Activated CD4-positive, alpha-beta T cell treated with anti-CD3 and anti-CD28 coated beads, Interleukin-2, amount 50 U/mL, for 4 hours (primary cell): ENCODE measurements around the gene PCDH1.
"Not testable (repeated sequence)": the region's sequence is repeated elsewhere in the genome, so short reads cannot be mapped to it uniquely, and the experiment has no call there.

Source experiments
- DNase-seq, 2 experiments: peaks; one replicate each; pipeline ENCODE4 v3.0.0-alpha.2; 2020

Gene PCDH1

DNA sequence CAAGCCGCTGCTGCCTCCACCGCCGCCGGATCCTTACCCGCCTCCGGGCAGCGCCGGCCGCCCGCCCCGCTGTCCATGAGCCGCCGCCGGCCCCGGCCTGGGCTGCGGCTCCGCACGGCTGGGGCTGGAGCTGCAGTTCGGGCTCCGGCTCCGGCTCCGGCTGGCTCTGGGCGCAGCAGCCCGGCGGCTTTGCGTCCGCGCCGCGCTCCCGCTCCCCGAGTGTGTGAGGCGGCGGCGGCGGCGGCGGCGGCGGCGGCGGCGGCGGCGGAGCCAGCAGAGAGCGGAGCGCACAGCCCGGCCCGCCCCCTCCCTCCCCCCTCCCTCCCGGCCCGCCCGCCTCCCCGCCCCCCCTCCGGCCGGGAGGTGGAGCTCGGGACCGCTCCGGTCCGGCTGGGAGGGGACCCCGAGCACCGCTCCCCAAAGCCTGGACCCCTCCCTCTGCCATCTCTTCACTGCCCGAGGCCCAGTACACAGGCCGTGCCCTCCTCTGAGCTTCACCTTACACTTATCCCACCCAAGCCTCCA, at the start of gene PCDH1:
PCDH1 (minus strand) TSS at position 225 of the 525 bp plus-strand sequence; CDS start at position 77, 148 bp downstream.
- no peak for DNase-seq

- no peak for DNase-seq
These were observed 48.2 kb upstream of the PCDH1 start for GRCh38 chr5:141926434-141926833.

DNA sequence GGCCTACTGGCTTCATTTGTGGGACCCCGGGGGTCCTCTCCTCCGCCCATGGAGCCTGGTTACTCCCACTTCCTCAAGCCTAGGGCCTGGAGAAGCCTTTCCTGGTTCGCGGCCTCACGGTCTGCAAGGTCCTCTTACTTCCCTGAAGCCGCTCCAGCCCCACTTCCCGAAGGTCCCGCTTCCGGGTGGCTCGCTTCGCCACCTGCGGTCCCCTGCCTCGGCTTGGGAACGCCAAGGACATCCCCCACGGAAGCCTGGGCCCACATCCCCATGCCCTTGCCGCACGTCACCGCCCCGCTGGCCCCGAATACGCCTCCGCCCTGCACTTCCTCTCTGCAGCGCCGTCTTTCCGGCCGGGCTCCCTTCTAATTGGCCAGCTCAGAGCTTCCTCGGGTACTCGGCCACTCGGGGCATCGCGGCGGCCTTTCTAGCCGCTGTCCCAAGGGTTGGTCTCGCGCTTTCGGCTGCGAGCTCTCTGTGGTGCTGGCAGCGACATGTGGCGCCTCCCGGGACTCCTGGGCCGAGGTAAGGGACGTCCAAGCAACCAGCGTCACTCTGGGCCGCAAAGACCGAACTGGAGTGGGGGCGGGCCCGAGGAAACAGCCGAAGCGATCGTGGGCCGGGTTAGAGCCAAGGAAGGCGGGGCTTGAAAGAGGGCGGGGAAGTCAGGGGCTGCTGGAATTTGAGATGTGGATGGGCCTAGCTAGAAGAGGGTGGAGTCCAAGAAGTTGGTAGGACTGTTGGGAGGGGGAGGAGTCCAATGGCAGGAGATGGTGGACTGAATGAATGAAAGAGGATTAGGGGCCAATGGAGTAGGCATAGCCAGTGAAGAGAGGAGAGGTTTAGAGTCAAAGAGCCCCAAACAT, 45.5 kb upstream of the PCDH1 start, which contains the start of gene DELE1:
DELE1 (plus strand) TSS at position 424 of the 866 bp plus-strand sequence; CDS start at position 495, 71 bp downstream.
- peak; percentile 88 to 90 for DNase-seq

- not testable (repeated sequence) for DNase-seq
These were observed 44.7 kb upstream of the PCDH1 start for GRCh38 chr5:141922827-141923447.

DNA sequence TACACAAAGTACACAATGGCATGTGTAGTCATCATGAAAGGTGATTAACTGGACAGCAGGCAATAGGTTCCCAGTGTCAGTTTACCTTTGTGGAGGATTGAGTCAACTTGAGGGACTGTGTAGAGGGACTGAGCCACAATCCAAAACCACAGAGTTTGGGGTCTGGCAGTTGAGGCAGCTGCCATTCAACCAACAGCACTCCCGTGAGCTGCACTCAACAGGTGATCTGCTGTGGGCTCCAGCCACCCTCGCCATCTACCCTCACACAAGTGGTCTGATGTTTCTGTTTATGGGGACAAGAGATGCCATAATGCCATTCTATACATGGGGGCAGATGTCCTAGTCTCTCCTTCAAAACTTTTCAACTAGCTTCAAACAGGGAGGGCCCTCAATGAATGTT, 42.6 kb upstream of the PCDH1 start:
- no peak for DNase-seq

DNA sequence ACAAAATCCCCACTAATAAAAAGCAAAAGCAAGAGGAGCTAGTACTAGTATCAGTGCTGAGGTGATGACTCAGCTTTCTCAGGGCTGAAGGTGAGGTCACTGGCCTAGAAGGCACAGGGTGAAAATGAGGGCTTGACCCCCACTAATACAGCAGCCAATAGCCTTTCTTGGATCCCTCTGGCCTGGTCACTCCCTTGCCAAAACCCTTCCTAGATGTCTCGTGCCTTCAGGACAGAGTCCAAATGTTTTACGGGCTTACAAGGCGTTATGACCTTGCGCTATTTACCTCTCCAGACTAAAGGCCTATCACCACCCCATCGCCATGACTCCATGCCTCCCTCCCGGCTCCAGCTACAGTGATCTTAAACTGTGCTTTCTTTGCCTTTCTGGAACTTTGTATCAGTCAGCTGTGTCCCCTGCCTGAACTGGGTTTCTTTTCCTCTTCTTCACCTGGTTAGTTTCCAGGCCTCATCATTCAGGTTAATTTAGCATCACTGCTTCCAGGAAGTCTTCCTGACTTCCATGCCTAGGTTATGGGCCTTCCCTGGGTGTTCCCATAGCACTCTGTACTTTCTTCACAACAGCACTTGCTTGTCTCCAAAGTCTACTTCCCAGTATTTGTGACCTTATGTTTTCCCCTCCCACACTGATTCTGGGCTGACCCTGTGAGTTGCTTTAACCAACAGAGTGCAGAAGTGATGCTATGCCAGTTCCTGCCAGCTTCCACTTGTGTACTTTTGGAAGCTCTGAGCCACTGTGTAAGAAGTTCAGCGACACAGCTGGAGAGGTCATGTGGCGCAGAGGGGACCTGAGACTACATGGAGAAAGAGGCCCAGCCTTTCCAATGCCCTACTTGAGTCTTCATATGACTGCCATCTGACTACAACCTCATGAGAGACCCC, 41.3 kb upstream of the PCDH1 start:
- DNase-seq: no peak

DNA sequence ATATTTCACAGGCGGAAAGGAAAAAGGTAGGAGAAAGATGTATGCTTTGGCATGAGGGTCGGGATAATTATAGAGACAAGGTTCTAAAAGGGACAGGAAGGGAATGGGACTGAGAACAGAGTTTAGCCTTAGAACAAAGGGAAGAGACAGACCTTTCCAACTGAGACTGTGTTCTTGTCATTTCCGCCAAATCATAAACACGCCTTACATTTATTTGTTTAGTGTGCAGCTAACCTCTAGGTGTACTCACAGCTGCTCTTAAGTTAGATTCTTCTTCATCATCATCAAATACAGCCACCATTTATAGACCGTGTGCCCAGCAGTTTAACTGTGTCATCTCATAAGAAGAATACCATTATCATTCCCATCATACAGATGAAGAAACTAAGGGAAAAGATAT, 39.5 kb upstream of the PCDH1 start:
- DNase-seq: no peak

- DNase-seq: no peak
These were observed 38.3 kb upstream of the PCDH1 start for GRCh38 chr5:141916522-141916921.

DNA sequence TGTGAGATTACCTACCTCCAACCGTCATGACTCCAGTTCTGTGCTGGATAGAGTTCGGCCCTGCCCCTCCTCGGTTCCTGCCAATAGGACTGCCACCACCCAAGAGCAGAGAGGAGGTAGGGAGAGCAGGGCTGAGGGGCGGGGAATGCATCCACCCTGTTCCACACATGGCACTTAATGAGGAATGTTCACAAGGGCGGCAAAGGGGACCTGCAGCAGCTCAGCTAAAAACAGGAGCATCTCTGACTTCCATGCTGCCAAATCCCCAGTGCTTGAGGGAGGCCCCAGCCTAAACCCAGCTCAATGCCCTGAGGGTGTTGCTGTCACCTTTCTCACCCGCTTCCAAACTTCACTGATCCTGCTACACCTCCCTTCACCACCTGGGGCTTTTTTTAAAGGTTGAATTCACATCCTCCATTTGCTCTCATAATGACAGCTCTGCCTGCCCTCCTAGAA, 37.7 kb upstream of the PCDH1 start:
- DNase-seq: no peak

DNA sequence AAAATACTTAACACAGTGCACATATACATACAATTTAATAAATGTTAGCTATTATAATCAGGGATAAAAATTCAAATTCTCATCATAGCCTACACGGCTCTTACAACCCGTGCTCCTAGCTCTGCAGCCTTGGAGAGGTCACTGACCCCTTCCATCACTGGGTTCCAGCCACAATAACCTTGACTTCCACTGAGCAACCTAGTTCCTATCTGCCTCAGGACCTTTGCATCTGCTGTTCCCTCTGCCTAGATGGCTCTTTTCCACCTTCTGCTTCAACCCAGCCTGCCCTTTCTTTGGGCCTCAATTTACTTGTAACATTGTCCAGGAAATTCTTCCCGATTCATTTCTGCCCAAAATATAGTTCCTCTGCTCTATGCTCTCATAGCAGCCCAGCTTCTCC, 36.6 kb upstream of the PCDH1 start:
- DNase-seq: no peak

DNA sequence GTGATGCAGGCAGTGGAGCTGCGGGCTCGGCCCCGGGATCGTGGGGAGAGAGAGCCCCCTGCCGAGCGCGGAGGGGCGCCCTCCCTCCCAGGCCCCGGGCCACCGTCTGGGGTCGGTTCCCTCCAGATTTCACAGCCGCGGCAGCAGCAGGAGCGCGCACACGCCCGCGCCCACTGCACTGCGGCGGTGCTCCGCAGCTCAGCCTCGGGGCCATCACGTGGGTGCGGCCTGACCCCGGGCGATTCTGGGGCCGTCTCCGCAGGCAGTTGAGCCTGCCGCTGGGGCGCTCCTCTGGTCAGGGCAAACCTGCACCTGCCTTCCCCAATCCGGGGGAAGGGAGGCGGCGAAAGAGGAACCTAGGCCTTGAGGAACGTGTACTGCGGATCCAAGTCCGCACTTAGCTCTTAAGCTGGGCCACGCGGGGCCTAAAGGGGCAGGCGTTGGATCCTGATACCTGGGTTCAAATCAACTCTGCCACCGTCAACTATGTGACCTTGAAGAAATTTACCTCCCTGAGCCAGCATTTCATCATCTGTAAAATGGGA, 36.1 kb upstream of the PCDH1 start:
- DNase-seq: peak in 1 of 2 experiments; percentile 7

- DNase-seq: no peak
These were observed 35.5 kb upstream of the PCDH1 start for GRCh38 chr5:141913560-141914198.

- DNase-seq: no peak
These were observed 32.1 kb upstream of the PCDH1 start for GRCh38 chr5:141910271-141910673.

DNA sequence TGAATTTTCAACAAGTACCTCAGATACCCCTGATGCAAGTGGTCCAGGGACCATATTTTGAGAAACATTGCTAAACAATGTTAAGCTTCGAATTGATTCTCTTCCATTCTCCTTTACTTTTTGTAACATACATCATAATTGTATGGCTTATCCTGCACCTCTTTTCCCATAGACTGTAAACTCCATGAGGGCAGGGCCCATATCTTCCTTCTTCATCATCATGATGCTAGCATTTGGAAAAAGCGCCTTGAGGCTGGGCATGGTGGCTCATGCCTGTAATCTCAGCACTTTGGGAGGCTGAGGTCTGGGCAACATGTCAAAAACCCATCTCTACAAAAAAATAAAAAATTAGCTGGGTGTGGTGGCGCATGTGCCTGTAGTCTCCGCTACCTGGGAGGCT, 31.0 kb upstream of the PCDH1 start:
- DNase-seq: no peak

DNA sequence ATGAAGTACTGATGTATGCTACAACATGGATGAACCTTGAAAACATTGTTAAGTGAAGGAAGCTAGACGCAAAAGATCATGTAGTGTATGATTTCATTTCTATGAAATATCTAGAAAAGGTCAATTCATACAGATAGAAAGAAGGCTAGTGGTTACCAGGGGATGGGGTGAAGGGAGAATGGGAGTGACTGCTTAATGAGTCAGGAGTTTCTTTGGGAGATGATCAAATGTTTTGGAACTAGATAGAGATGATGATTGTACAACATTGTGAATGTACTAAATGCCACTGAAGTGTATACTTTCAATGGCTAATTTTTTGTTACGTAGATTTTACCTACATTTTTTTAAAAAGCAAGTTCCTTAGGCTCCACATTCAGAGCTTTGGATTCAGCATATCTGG, 30.6 kb upstream of the PCDH1 start:
- DNase-seq: no peak

DNA sequence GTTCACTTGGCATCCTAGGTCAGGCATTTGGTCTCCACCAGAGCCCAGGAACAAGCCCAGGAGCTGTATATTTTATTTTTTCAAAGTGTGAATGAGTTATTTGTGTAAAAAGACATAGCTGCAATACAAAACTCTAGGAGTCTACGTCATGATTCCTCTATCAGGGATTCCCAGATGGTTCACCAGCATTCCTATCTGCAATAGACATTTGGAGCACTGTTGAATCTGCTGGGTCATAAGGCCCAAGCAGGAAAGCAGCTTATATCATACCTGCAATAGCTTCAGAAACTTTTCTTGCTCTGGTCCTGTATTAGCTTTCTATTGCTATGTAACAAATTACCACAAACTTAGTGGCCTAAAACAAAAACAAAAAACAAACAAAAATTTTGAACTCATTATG, 28.8 kb upstream of the PCDH1 start:
- DNase-seq: no peak

GRCh38 chr5:141906517-141906916, 28.3 kb upstream of the PCDH1 start:
- DNase-seq: no peak

- DNase-seq: no peak
These were observed 26.3 kb upstream of the PCDH1 start for GRCh38 chr5:141904551-141904950.

DNA sequence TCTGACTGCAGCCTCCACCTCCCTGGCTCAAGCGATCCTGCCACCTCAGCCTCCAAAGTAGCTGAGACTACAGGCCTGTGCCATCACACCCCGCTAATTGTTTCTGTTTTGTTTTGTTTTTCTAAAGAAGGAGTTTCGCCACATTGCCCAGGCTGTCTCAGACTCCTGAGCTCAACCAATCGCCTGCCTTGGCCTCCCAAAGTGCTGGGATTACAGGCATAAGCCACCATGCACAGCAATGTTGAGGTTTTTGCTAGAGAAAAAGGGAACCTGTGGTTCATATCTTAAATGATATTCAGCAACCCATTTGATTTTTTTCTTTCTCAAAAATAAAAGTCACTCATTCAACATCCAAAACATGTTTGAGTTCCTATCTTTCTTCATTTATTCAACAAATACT, 25.1 kb upstream of the PCDH1 start:
- no peak for DNase-seq

DNA sequence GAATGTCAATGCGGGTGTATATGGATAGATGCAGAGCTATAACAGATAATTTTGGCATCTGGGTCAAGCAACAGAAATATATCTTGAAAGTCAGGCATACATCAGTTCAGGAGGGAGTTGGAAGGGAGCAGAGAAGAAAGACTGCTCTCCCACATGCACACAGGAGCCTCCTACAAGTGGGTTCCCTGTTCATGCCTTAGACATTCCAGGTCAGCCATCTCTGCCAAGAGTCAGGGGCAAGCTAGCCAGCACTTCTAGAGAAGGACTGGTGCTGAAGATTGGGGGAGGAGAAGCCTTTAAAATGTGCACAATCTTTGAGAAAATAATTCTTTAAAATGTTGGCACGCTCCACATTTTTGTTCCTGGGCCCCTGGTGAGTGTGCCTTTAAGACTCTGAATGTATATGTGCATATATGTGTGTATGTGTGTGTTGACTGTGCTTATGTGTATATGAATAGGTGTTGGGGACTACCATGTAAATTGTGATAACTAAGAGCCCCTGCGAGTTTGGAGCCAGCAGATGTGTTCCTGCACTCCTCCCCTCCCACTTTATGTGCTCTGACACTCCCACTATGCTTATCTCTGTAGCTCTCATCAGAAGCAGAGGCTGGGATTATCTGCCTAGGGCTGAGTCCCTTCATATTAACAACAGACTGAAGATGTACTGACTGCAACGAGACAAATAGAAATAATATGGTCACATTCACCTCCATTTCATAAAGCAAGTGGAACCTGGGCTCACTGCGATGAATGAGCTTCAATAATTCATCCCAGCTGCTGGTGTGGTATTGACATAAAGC, 24.0 kb upstream of the PCDH1 start:
- DNase-seq: no peak

- DNase-seq: no peak
These were observed 20.3 kb upstream of the PCDH1 start for GRCh38 chr5:141898448-141899049.
